Neural progenitor cell (in vitro differentiated cells): Measurements from ENCODE around the gene SLC6A9. TPM values are rescaled to one million over a fixed set of nuclear protein-coding genes. Genes with fewer than 3 reads are reported as not detected.

ENCODE experiments used
- DNase-seq: peaks from one replicate; pipeline ENCODE4 v3.0.0-alpha.2; 2016; ENCODE audit warnings: low spot score
- H2AFZ ChIP-seq: fragments of 200-600 bp; sonication (generic); replicated peaks from 2 replicates; pipeline ENCODE4 v1.6.1; 2016; ENCODE audit warnings: antibody characterized with exemption
- H3F3A ChIP-seq: fragments of 200-600 bp; sonication (generic); 2 replicates; pipeline ENCODE4 v1.6.1; 2016; ENCODE audit warnings: antibody characterized with exemption, low read depth
- H3K27ac ChIP-seq: fragments of 200-600 bp; sonication (generic); 2 replicates; pipeline ENCODE4 v1.5.1; 2016; ENCODE audit warnings: mild to moderate bottlenecking
- H3K27me3 ChIP-seq: fragments of 200-600 bp; sonication (generic); 2 replicates; pipeline ENCODE4 v1.6.1; 2016; ENCODE audit warnings: mild to moderate bottlenecking, moderate library complexity
- H3K36me3 ChIP-seq: fragments of 200-600 bp; sonication (generic); 2 replicates; pipeline ENCODE4 v1.5.1; 2016
- H3K4me1 ChIP-seq: fragments of 200-600 bp; sonication (generic); 2 replicates; pipeline ENCODE4 v1.6.1; 2016; ENCODE audit warnings: mixed run types
- H3K4me2 ChIP-seq: fragments of 200-600 bp; sonication (generic); 2 replicates; pipeline ENCODE4 v1.6.1; 2016
- H3K4me3 ChIP-seq: fragments of 200-600 bp; sonication (generic); 2 replicates; pipeline ENCODE4 v1.5.1; 2016
- H3K79me2 ChIP-seq: fragments of 200-600 bp; sonication (generic); 2 replicates; pipeline ENCODE4 v1.6.1; 2016; ENCODE audit warnings: low read depth
- H3K9ac ChIP-seq: fragments of 200-600 bp; sonication (generic); 2 replicates; pipeline ENCODE4 v1.6.1; 2016
- H3K9me3 ChIP-seq: fragments of 200-600 bp; sonication (generic); 2 replicates; pipeline ENCODE4 v1.5.1; 2016; ENCODE audit warnings: low read depth
- H4K20me1 ChIP-seq: fragments of 200-600 bp; sonication (generic); 2 replicates; pipeline ENCODE4 v1.6.1; 2016; ENCODE audit warnings: low read depth
- H3K27ac Mint-ChIP-seq: 3 replicates; pipeline ENCODE4 v1.8.0; 2021; ENCODE audit warnings: mixed read lengths
- H3K27me3 Mint-ChIP-seq: 2 replicates; pipeline ENCODE4 v1.8.0; 2022; ENCODE audit warnings: low read depth, mild to moderate bottlenecking, inconsistent platforms, moderate library complexity, mixed read lengths; ENCODE audit not compliant: insufficient read depth
- H3K36me3 Mint-ChIP-seq: 3 replicates; pipeline ENCODE4 v1.8.0; 2021; ENCODE audit warnings: mixed read lengths
- H3K4me1 Mint-ChIP-seq: 3 replicates; pipeline ENCODE4 v1.8.0; 2021; ENCODE audit warnings: mixed read lengths
- H3K4me3 Mint-ChIP-seq: 3 replicates; pipeline ENCODE4 v1.8.0; 2021; ENCODE audit warnings: mild to moderate bottlenecking, moderate library complexity, mixed read lengths
- H3K9me3 Mint-ChIP-seq: 3 replicates; pipeline ENCODE4 v1.8.0; 2020; ENCODE audit warnings: mixed read lengths
- EZH2 ChIP-seq: fragments of 200-600 bp; sonication (generic); IDR thresholded peaks from 2 replicates; pipeline ENCODE4 v1.6.1; 2017; ENCODE audit warnings: antibody characterized with exemption, mild to moderate bottlenecking, moderate library complexity
- EZH2phosphoT487 ChIP-seq: fragments of 200-600 bp; sonication (generic); IDR thresholded peaks from 2 replicates; pipeline ENCODE4 v1.6.1; 2017; ENCODE audit warnings: antibody characterized with exemption
- total RNA-seq: library from RNA; depleted of rRNA; stranded (reverse); fragments of >200 nt; gene quantifications from 2 replicates; pipeline ENCODE4 v1.2.3, GENCODE V29; 2015; ENCODE audit warnings: low replicate concordance
- TF ChIP-seq, protein P1 (sequence below): fragments of 200-600 bp; sonication (generic); IDR thresholded peaks from 2 replicates; pipeline ENCODE4 v1.5.1; 2017; ENCODE audit warnings: antibody characterized with exemption, mild to moderate bottlenecking

Gene SLC6A9
- total RNA-seq, 1 donor from 2014 or later = 1.4 TPM

DNA sequence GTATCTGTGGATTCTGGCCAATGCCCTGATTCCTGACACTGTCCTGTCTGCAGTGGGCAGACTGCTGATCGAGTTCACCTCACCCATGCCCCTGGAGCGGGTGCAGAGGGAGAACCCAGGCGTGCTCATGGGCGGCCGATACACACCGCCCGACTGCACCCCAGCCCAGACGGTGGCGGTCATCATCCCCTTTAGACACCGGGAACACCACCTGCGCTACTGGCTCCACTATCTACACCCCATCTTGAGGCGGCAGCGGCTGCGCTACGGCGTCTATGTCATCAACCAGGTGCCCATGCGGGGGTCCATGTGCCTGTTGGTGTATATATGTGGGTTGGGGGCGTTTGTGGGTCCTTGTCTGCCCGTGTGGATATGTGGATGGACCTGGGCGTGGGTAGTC, 49.6 kb downstream of the SLC6A9 start:
- Mint-ChIP-seq H3K9me3 (no peaks in the 10 kb centered on the region), H3K27ac (no peak overlapping the region), H3K36me3 (peaks cover 35% of the 10 kb centered on the region), H3K27me3 (peaks cover 4% of the 10 kb centered on the region), H3K4me1 (peaks cover 35% of the 10 kb centered on the region), H3K4me3 (peak overlapping the region; percentile 65)
- H3K4me1 ChIP-seq = peaks cover 5% of the 10 kb centered on the region
- H3K27ac ChIP-seq = no peak overlapping the region
- no peaks in the 10 kb centered on the region for H3K36me3 ChIP-seq
- no peak overlapping the region for H3K4me2 ChIP-seq
- no peak for DNase-seq
- H3F3A ChIP-seq = peaks cover 24% of the 10 kb centered on the region
- no peak overlapping the region for H3K4me3 ChIP-seq
- H3K27me3 ChIP-seq = no peaks in the 10 kb centered on the region
- peaks cover 20% of the 10 kb centered on the region for H4K20me1 ChIP-seq
- peaks cover 17% of the 10 kb centered on the region for H3K79me2 ChIP-seq
- no peak overlapping the region for H2AFZ ChIP-seq
- no peaks in the 10 kb centered on the region for H3K9me3 ChIP-seq
- TF ChIP-seq EZH2 (no peak), EZH2phosphoT487 (no peak)
- TF ChIP-seq, protein P1, sequence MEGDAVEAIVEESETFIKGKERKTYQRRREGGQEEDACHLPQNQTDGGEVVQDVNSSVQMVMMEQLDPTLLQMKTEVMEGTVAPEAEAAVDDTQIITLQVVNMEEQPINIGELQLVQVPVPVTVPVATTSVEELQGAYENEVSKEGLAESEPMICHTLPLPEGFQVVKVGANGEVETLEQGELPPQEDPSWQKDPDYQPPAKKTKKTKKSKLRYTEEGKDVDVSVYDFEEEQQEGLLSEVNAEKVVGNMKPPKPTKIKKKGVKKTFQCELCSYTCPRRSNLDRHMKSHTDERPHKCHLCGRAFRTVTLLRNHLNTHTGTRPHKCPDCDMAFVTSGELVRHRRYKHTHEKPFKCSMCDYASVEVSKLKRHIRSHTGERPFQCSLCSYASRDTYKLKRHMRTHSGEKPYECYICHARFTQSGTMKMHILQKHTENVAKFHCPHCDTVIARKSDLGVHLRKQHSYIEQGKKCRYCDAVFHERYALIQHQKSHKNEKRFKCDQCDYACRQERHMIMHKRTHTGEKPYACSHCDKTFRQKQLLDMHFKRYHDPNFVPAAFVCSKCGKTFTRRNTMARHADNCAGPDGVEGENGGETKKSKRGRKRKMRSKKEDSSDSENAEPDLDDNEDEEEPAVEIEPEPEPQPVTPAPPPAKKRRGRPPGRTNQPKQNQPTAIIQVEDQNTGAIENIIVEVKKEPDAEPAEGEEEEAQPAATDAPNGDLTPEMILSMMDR = no peak
- no peak overlapping the region for H3K9ac ChIP-seq

DNA sequence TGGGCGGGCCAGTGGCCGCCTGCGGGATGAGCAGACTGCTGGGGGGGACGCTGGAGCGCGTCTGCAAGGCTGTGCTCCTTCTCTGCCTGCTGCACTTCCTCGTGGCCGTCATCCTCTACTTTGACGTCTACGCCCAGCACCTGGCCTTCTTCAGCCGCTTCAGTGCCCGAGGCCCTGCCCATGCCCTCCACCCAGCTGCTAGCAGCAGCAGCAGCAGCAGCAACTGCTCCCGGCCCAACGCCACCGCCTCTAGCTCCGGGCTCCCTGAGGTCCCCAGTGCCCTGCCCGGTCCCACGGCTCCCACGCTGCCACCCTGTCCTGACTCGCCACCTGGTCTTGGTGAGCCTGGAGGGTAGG, 50.1 kb downstream of the SLC6A9 start:
- DNase-seq = no peak
- Histone ChIP-seq H2AFZ (no peak overlapping the region), H3K36me3 (no peaks in the 10 kb centered on the region), H3K9ac (no peak overlapping the region), H3F3A (peaks cover 24% of the 10 kb centered on the region), H4K20me1 (peaks cover 25% of the 10 kb centered on the region), H3K4me1 (peaks cover 5% of the 10 kb centered on the region), H3K79me2 (peaks cover 22% of the 10 kb centered on the region), H3K27ac (no peak overlapping the region), H3K4me3 (no peak overlapping the region), H3K27me3 (no peaks in the 10 kb centered on the region), H3K9me3 (no peaks in the 10 kb centered on the region), H3K4me2 (no peak overlapping the region)
- H3K36me3 Mint-ChIP-seq = peaks cover 31% of the 10 kb centered on the region
- no peak overlapping the region for H3K4me3 Mint-ChIP-seq
- no peak overlapping the region for H3K27ac Mint-ChIP-seq
- no peaks in the 10 kb centered on the region for H3K9me3 Mint-ChIP-seq
- TF ChIP-seq, protein P1 = no peak
- TF ChIP-seq EZH2phosphoT487 (no peak), EZH2 (no peak)
- peaks cover 39% of the 10 kb centered on the region for H3K4me1 Mint-ChIP-seq
- peaks cover 4% of the 10 kb centered on the region for H3K27me3 Mint-ChIP-seq

- DNase-seq = no peak
- no peak overlapping the region for H2AFZ ChIP-seq
- H4K20me1 ChIP-seq = peaks cover 31% of the 10 kb centered on the region
These were observed 50.8 kb downstream of the SLC6A9 start for GRCh38 chr1:43980255-43981134.

More at GRCh38 chr1:43980255-43981134, 50.8 kb downstream of the SLC6A9 start:
- peak overlapping the region; percentile 77 for H3K4me2 ChIP-seq
- Mint-ChIP-seq H3K9me3 (no peaks in the 10 kb centered on the region), H3K4me3 (peak overlapping the region; percentile 92), H3K27me3 (peaks cover 4% of the 10 kb centered on the region), H3K27ac (peak overlapping the region; percentile 86), H3K36me3 (peaks cover 27% of the 10 kb centered on the region), H3K4me1 (peaks cover 45% of the 10 kb centered on the region)
- peaks cover 28% of the 10 kb centered on the region for H3K79me2 ChIP-seq
- no peak for TF ChIP-seq EZH2phosphoT487
- TF ChIP-seq, protein P1 = no peak
- no peak for TF ChIP-seq EZH2
- H3K27me3 ChIP-seq = no peaks in the 10 kb centered on the region
- H3K4me1 ChIP-seq = peaks cover 8% of the 10 kb centered on the region
- H3K4me3 ChIP-seq = peak overlapping the region; percentile 89
- peak overlapping the region; percentile 57 for H3K9ac ChIP-seq
- no peaks in the 10 kb centered on the region for H3K36me3 ChIP-seq
- no peaks in the 10 kb centered on the region for H3K9me3 ChIP-seq
- H3F3A ChIP-seq = peaks cover 29% of the 10 kb centered on the region
- H3K27ac ChIP-seq = no peak overlapping the region
